ENCODE results near the gene NSUN7. TPM values are rescaled to one million over a fixed set of nuclear protein-coding genes. Genes with fewer than 3 reads are reported as not detected.
"Not testable (repeated sequence)": the region's sequence is repeated elsewhere in the genome, so short reads cannot be mapped to it uniquely, and the experiment has no call there.

The NSUN7 gene
- under 1 TPM; 0.16 to 0.23 TPM for total RNA-seq

DNA sequence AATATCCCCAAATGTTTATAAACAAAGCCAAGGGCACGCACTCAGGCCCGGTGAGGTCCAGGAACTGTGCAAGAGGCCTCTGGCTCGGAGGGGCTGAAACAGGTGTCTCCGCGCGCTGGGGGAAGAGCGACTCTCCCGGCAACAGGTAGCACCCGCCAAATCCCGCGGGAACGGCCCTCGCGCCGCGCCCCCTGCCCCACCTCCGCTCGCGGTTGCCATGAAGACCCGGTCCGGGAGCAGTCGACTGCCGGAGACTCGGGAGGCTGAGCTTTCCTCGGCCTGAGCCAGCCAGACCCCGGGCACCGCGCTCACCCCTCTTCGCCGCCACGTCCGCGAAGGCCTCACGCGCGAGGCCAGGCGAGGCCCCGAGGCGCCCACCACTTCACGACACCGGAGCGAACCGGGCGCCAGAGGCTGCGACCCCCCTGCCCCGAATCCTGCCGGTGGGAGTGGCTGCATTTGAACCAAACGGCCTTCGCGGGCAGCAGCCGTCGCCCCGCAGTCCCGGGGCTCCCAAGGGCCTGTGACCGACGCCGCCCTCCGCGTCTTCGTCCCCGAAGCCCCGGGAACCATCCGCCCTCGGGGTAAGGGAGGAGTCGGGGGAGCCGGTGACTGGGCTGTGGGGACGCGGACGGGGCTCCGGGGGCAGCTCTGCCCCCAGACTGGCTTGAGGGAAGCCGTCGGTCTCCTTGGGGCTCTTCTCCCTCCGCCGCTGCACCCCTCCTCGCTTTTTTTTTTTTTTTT is at the start of gene NSUN7:
Gene NSUN7, plus strand, starts transcription at position 239 of the 744 bp plus-strand sequence. CDS start 739 bp downstream, outside the sequence.
- H3K27me3 Mint-ChIP-seq = peaks cover 30% of the 10 kb centered on the region
- peak; percentile 61 for DNase-seq
- peaks cover 5% of the 10 kb centered on the region for H3K4me1 Mint-ChIP-seq
- peaks cover 2% of the 10 kb centered on the region for H3K9me3 Mint-ChIP-seq (ENCODE audit: low read depth)
- intact Hi-C loops (cut with DNase I, micrococcal nuclease) = no loop called here
- ChIA-PET CTCF (interaction anchor here (1.1 kb wide), 1 partner anchor 93 kb away, joined by 3 read pairs; no protein-coding TSS in a partner anchor), POLR2A (no interaction called here)
- peak within 1 kb of the TSS; percentile 57 for H3K4me3 Mint-ChIP-seq
- ATAC-seq = peak; percentile 70
- H3K36me3 Mint-ChIP-seq (ENCODE audit: low read depth) = peaks cover 1% of the 10 kb centered on the region
- no peak within 1 kb of the TSS for H3K27ac Mint-ChIP-seq

DNA sequence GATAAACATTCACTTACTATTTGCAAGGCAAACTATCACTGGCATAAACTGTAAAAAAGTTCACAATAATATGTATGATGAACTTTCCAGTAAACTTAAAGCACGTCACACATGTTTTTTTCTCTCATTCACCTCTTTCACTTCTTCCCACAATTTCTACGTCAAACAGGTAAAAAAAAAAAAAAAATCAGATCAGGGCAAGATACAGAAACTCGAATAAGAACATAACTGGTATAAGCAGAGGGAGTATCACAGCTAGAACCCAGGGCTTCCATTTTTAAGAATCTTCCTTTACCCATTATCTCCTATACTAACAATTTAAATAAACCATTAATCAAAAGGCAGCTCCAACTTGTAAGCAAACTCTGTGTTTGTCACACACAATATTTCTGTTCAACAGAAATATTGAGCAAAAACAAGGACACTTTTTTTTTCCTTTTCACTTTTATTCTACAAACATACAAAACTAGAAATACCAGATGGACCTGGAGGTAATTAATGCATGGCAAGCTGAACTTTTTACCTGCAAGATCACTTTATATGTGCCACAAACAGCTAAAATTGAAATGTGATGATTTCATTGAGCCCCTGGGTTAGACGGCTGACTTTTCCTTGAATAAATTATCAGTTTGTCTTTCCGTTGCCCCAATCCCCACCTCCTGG is 47.5 kb upstream of the NSUN7 start:
- Mint-ChIP-seq H3K4me1 (peaks cover 39% of the 10 kb centered on the region), H3K27ac (peak overlapping the region; percentile 91), H3K4me3 (peak overlapping the region; percentile 24), H3K9me3 (ENCODE audit: low read depth) (peaks cover 3% of the 10 kb centered on the region), H3K36me3 (ENCODE audit: low read depth) (no peaks in the 10 kb centered on the region), H3K27me3 (no peaks in the 10 kb centered on the region)
- ChIA-PET CTCF (interaction anchor here (0.6 to 2.4 kb wide), 9 partner anchors 14 to 302 kb away, joined by 3 to 15 read pairs (median 3); no protein-coding TSS in a partner anchor), POLR2A (interaction anchor here (0.7 to 1.6 kb wide), 3 partner anchors 29 to 149 kb away, joined by 4 to 6 read pairs (median 5); no protein-coding TSS in a partner anchor)
- peak; percentile 55 for ATAC-seq
- DNase-seq = no peak
- intact Hi-C loops (cut with DNase I, micrococcal nuclease) = loop anchor here (1.0 to 5.0 kb wide), 7 partner anchors 14 to 502 kb away; partner anchors contain the start of gene RBM47 (in 1 of the 2)

- peaks cover 3% of the 10 kb centered on the region for H3K9me3 Mint-ChIP-seq (ENCODE audit: low read depth)
- peak; percentile 74 for ATAC-seq
- H3K4me1 Mint-ChIP-seq = peaks cover 39% of the 10 kb centered on the region
- H3K36me3 Mint-ChIP-seq (ENCODE audit: low read depth) = no peaks in the 10 kb centered on the region
- DNase-seq = peak; percentile 73
- no peaks in the 10 kb centered on the region for H3K27me3 Mint-ChIP-seq
- intact Hi-C loops (cut with DNase I, micrococcal nuclease) = loop anchor here (1.0 to 5.0 kb wide), 8 partner anchors 14 to 502 kb away; partner anchors contain the start of gene RBM47 (in 1 of the 2)
- CTCF ChIA-PET = interaction anchor here (0.6 to 2.4 kb wide), 11 partner anchors 11 to 386 kb away, joined by 3 to 15 read pairs (median 3); no protein-coding TSS in a partner anchor
- POLR2A ChIA-PET = interaction anchor here (0.6 to 1.6 kb wide), 4 partner anchors 30 to 269 kb away, joined by 3 to 6 read pairs (median 4); no protein-coding TSS in a partner anchor
- H3K4me3 Mint-ChIP-seq = peak overlapping the region; percentile 24
- peak overlapping the region; percentile 91 for H3K27ac Mint-ChIP-seq
Measured at GRCh38 chr4:40702800-40703151, 47.0 kb upstream of the NSUN7 start.

- Mint-ChIP-seq H3K4me1 (peaks cover 34% of the 10 kb centered on the region), H3K27ac (no peak overlapping the region), H3K36me3 (ENCODE audit: low read depth) (no peaks in the 10 kb centered on the region), H3K9me3 (ENCODE audit: low read depth) (peaks cover 3% of the 10 kb centered on the region), H3K27me3 (peaks cover 4% of the 10 kb centered on the region), H3K4me3 (no peak overlapping the region)
- ATAC-seq (no peak), DNase-seq (no peak)
- intact Hi-C loops (cut with DNase I, micrococcal nuclease) = loop anchor here (5.0 kb wide), 2 partner anchors 77 to 397 kb away; partner anchors contain the start of gene RBM47 (in 1 of the 2)
- CTCF ChIA-PET = interaction anchor here (0.7 to 2.4 kb wide), 2 partner anchors 15 to 226 kb away, joined by 3 to 15 read pairs; no protein-coding TSS in a partner anchor
- POLR2A ChIA-PET = no interaction called here
Measured at GRCh38 chr4:40704073-40704472, 45.7 kb upstream of the NSUN7 start.

DNA sequence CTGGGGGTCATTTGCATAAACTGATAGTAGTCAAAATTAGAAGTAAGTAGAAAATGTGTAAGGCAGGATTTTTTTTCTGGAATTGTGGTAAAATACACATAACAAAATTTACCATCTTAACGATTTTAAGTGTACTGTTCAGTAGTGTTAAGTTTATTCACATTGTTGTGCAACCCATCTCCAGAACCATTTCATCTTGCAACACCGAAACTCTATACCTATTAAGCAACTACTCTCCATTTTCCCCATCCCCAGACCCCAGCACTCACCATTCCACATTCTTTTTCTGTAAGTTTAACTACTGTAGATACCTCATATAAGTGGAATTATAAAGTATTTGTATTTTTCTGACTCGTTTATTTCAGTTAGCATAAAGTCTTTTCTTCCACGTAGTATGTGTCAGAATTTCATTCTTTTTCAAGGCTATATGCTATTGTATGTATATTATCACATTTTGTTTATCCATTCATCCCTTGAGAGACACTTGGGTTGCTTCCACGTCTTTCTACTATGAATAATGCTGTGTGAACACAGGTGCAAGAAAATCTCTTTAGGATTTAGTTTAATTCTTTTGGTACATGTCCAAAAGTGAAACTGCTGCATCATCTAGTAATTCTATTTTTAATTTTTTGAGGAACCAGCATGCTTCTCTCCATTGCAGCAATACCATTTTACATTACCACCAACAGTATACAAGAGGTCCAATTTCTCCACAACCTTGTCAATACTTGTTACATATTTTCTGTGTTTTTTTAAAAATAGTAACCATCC is 39.1 kb upstream of the NSUN7 start:
- Mint-ChIP-seq H3K36me3 (ENCODE audit: low read depth) (no peaks in the 10 kb centered on the region), H3K4me1 (peaks cover 5% of the 10 kb centered on the region), H3K4me3 (no peak overlapping the region), H3K9me3 (ENCODE audit: low read depth) (no peaks in the 10 kb centered on the region), H3K27ac (no peak overlapping the region), H3K27me3 (peaks cover 17% of the 10 kb centered on the region)
- DNase-seq = no peak
- ATAC-seq = no peak
- intact Hi-C loops (cut with DNase I, micrococcal nuclease) = loop anchor here in 1 of 2 experiments (10.0 kb wide), 1 partner anchor 276 kb away; no protein-coding TSS in a partner anchor
- ChIA-PET CTCF (no interaction called here), POLR2A (no interaction called here)

DNA sequence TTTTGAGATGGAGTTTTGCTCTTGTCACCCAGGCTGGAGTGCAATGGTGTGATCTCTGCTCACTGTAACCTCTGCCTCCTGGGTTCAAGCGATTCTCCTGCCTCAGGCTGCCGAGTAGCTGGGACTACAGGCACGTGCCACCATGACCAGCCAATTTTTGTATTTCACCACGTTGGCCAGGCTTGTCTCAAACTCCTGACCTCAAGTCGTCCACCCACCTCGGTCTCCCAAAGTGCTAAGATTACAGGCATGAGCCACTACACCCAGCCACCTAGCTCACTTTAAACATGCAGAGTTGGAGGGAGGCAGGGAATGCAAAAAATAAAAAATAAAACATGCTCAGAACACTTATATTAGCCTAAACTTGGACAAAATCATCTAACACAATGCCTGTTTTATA is 36.8 kb upstream of the NSUN7 start:
- DNase-seq; POLR2A ChIA-PET; ATAC-seq; H3K9me3 Mint-ChIP-seq (ENCODE audit: low read depth); H3K36me3 Mint-ChIP-seq (ENCODE audit: low read depth); H3K27ac Mint-ChIP-seq; H3K4me1 Mint-ChIP-seq; H3K4me3 Mint-ChIP-seq: not testable (repeated sequence)
- H3K27me3 Mint-ChIP-seq = peaks cover 17% of the 10 kb centered on the region
- CTCF ChIA-PET = interaction anchor here (0.9 to 1.0 kb wide), 2 partner anchors 10 to 13 kb away, joined by 3 read pairs; no protein-coding TSS in a partner anchor
- intact Hi-C loops (cut with DNase I, micrococcal nuclease) = loop anchor here in 1 of 2 experiments (10.0 kb wide), 1 partner anchor 278 kb away; no protein-coding TSS in a partner anchor

GRCh38 chr4:40713798-40714197 is 36.0 kb upstream of the NSUN7 start:
- no peaks in the 10 kb centered on the region for H3K9me3 Mint-ChIP-seq (ENCODE audit: low read depth)
- H3K4me3 Mint-ChIP-seq = no peak overlapping the region
- H3K36me3 Mint-ChIP-seq (ENCODE audit: low read depth) = no peaks in the 10 kb centered on the region
- ChIA-PET CTCF (no interaction called here), POLR2A (no interaction called here)
- peaks cover 15% of the 10 kb centered on the region for H3K27me3 Mint-ChIP-seq
- H3K27ac Mint-ChIP-seq = no peak overlapping the region
- ATAC-seq (no peak), DNase-seq (no peak)
- peaks cover 7% of the 10 kb centered on the region for H3K4me1 Mint-ChIP-seq
- intact Hi-C loops (cut with DNase I, micrococcal nuclease) = loop anchor here in 1 of 2 experiments (10.0 kb wide), 1 partner anchor 279 kb away; no protein-coding TSS in a partner anchor

DNA sequence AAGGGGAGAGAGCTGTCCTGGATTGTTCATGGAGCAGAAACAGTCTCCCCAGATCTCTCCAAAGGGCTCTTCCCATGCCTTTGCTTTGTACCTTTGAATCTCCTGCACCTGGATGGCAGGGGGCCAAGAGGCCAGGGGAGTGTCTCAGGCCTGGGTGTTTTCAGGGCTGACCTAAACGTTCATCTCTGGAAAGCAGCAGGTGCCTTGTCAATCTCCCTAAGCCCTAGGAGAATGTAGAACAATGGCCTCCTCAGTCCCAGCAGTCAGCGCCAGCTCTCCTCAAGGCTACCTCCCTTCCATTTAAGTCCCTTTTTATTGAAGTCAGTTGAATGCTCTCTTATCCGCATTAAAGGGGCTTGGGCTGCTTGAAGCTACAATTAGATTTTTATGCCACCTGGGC is 31.2 kb upstream of the NSUN7 start:
- peaks cover 11% of the 10 kb centered on the region for H3K4me1 Mint-ChIP-seq
- no peaks in the 10 kb centered on the region for H3K36me3 Mint-ChIP-seq (ENCODE audit: low read depth)
- intact Hi-C loops (cut with DNase I, micrococcal nuclease) = loop anchor here (2.0 to 10.0 kb wide), 2 partner anchors 90 to 284 kb away; partner anchors contain the start of gene RBM47 (in 1 of the 2)
- ChIA-PET POLR2A (no interaction called here), CTCF (interaction anchor here (0.8 to 3.6 kb wide), 7 partner anchors 16 to 393 kb away, joined by 3 to 16 read pairs (median 7); no protein-coding TSS in a partner anchor)
- no peaks in the 10 kb centered on the region for H3K9me3 Mint-ChIP-seq (ENCODE audit: low read depth)
- no peak overlapping the region for H3K4me3 Mint-ChIP-seq
- DNase-seq = no peak
- peaks cover 3% of the 10 kb centered on the region for H3K27me3 Mint-ChIP-seq
- no peak for ATAC-seq
- H3K27ac Mint-ChIP-seq = peak overlapping the region; percentile 40

DNA sequence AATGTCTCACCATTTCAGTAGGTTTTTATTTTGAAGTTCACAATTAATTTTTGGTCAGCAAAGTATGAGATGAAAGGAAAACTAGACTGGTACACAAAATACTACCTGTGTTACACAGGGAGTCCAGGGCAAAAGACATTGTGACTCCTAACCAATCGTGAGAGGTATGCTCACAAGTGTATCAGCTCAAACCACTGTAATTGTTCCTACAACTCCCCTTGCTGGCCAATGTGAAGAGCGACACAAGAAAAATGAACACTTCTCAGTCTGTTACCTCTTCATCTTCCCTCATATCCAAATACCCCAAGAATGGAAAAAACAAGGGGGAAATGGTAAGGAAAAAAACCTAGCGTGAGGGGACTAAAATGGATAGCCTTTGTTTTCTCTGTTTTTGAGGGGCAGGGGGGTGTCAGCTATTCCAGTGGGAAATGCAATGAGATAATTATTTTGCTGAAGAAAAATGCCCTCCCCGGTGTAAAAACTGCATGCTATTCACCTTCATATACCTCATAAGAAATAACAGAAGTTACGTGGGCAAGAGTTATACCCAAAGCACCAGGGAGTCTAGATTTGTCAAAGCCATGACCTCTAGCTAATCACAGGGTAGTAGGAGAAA is 30.6 kb upstream of the NSUN7 start:
- peak; percentile 66 for ATAC-seq
- H3K4me3 Mint-ChIP-seq = no peak overlapping the region

GRCh38 chr4:40720351-40720750 is 29.4 kb upstream of the NSUN7 start:
- ChIA-PET CTCF (interaction anchor here (0.5 to 3.6 kb wide), 5 partner anchors 17 to 555 kb away, joined by 4 to 15 read pairs (median 4); no protein-coding TSS in a partner anchor), POLR2A (no interaction called here)
- peak overlapping the region; percentile 1 for H3K27ac Mint-ChIP-seq
- ATAC-seq (no peak), DNase-seq (no peak)
- H3K27me3 Mint-ChIP-seq = no peaks in the 10 kb centered on the region
- H3K4me1 Mint-ChIP-seq = peaks cover 15% of the 10 kb centered on the region
- no peaks in the 10 kb centered on the region for H3K36me3 Mint-ChIP-seq (ENCODE audit: low read depth)
- no peaks in the 10 kb centered on the region for H3K9me3 Mint-ChIP-seq (ENCODE audit: low read depth)
- intact Hi-C loops (cut with DNase I, micrococcal nuclease) = loop anchor here (2.0 to 5.0 kb wide), 8 partner anchors 18 to 663 kb away; partner anchors contain the start of gene N4BP2 (in 1 of the 2)
- no peak overlapping the region for H3K4me3 Mint-ChIP-seq

More for the DNA sequence above, 30.6 kb upstream of the NSUN7 start:
- H3K36me3 Mint-ChIP-seq (ENCODE audit: low read depth) = no peaks in the 10 kb centered on the region
- POLR2A ChIA-PET = no interaction called here
- H3K27me3 Mint-ChIP-seq = no peaks in the 10 kb centered on the region
- intact Hi-C loops (cut with DNase I, micrococcal nuclease) = loop anchor here (2.0 to 10.0 kb wide), 2 partner anchors 90 to 284 kb away; partner anchors contain the start of gene RBM47 (in 1 of the 2)
- H3K4me1 Mint-ChIP-seq = peaks cover 15% of the 10 kb centered on the region
- CTCF ChIA-PET = interaction anchor here (0.8 to 3.6 kb wide), 7 partner anchors 16 to 394 kb away, joined by 3 to 16 read pairs (median 7); no protein-coding TSS in a partner anchor
- H3K9me3 Mint-ChIP-seq (ENCODE audit: low read depth) = no peaks in the 10 kb centered on the region
- H3K27ac Mint-ChIP-seq = peak overlapping the region; percentile 40
- DNase-seq = peak; percentile 17
